ENCODE data around the gene BBS9. TPM values are rescaled to one million over a fixed set of nuclear protein-coding genes. Genes with fewer than 3 reads are reported as not detected.

BBS9 gene
- total and polyA plus RNA-seq, 4 donors, result 3.5 to 37.2 (median 14.2) TPM

DNA sequence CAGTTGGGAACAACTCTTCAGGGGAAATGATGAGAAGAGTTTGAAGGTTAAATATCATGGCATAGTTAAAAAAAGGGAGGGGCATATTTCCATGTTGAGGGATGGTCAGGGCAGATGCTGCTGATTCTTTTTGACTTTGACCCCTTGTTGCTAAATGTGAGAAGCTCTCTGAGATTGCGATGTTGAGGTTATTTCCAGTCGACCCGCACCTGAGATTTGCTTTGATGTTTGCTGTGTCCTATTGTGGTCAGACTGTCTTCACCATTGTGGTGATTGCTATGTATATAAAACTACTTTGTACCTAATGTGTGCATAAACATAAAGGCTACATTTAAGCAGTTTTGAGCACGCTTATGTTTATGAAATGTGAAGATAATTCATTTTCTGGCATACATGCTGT is 90.9 kb downstream of the BBS9 start:
- Histone ChIP-seq H3K27me3 (ENCODE audit: control insufficient read depth in 1 of 2, insufficient read depth in 2 of 2, low read length in 1 of 2) (no peaks in the 10 kb centered on the region), H3K9me3 (ENCODE audit: control insufficient read depth, low read length) (no peaks in the 10 kb centered on the region), H3K4me3 (ENCODE audit: low read length in 2 of 2) (no peak overlapping the region), H3K36me3 (ENCODE audit: control insufficient read depth in 1 of 2, insufficient read depth in 2 of 2, low read length in 1 of 2) (no peaks in the 10 kb centered on the region), H3K4me1 (ENCODE audit: control insufficient read depth in 1 of 2, insufficient read depth in 2 of 2, low read length in 2 of 2) (no peaks in the 10 kb centered on the region), H3K27ac (ENCODE audit: low read depth in 1 of 2, low read length in 2 of 2) (no peak overlapping the region)
- intact Hi-C loops (cut with DNase I), result no loop called here
- no peak for DNase-seq
- WGBS, 2 donors, result 92 to 95% methylated on average over 4 of the region's 4 CpGs
- no peak for ATAC-seq (ENCODE audit: low FRiP score)

DNA sequence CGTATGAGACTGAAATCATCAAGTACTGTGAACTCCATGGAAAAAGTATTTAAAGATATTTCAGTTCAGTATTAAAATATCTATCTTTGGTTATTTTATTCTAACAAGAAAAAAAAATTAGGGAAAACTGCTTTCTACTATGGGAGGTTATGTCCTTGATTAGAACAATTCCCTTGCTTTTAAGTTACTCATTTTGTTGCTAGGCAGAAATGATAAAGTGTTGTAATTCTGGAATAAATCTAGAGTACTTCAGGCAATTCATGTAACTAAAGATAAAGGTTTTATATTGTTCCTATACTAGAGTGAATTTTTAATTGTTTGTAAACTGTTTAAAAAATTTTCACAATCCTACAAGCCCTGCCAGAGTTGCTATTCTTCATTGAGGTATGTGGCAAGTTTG is 92.0 kb downstream of the BBS9 start:
- Histone ChIP-seq H3K4me1 (ENCODE audit: control insufficient read depth in 1 of 2, insufficient read depth in 2 of 2, low read length in 2 of 2) (no peaks in the 10 kb centered on the region), H3K36me3 (ENCODE audit: control insufficient read depth in 1 of 2, insufficient read depth in 2 of 2, low read length in 1 of 2) (no peaks in the 10 kb centered on the region), H3K27ac (ENCODE audit: low read depth in 1 of 2, low read length in 2 of 2) (no peak overlapping the region), H3K9me3 (ENCODE audit: control insufficient read depth, low read length) (no peaks in the 10 kb centered on the region), H3K27me3 (ENCODE audit: control insufficient read depth in 1 of 2, insufficient read depth in 2 of 2, low read length in 1 of 2) (no peaks in the 10 kb centered on the region), H3K4me3 (ENCODE audit: low read length in 2 of 2) (no peak overlapping the region)
- intact Hi-C loops (cut with DNase I), result no loop called here
- WGBS, 2 donors, result 94 to 100% methylated on average over 1 of the region's 1 CpG
- DNase-seq (no peak), ATAC-seq (ENCODE audit: low FRiP score) (no peak)

DNA sequence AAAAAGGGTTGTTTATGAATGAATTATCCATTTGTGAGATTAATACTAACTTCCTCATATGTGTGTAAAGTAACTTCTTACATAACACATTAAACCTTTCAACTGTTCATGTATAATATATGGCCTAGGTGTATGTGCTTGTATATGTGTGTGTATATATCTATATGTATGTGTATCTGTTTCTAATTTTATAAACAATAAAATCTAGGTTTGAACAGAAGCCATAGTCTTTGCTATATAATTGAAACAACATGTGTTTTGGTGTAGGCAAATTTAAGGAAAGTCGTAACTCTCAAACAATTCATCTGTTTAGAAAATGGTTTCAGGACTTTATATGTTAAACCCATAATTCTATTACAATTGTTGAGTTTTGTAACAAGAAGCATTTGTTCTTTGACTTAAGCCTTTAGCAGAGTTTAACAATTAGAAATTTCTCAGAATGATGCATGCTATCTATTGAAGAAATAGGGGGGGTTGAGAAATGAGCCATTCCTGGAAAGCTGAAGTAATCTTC is 103.3 kb downstream of the BBS9 start:
- intact Hi-C loops (cut with DNase I), result no loop called here
- ATAC-seq (ENCODE audit: low FRiP score) (no peak), DNase-seq (no peak)
- Histone ChIP-seq H3K36me3 (ENCODE audit: control insufficient read depth in 1 of 2, insufficient read depth in 2 of 2, low read length in 1 of 2) (no peaks in the 10 kb centered on the region), H3K4me1 (ENCODE audit: control insufficient read depth in 1 of 2, insufficient read depth in 2 of 2, low read length in 2 of 2) (no peaks in the 10 kb centered on the region), H3K4me3 (ENCODE audit: low read length in 2 of 2) (no peak overlapping the region), H3K27ac (ENCODE audit: low read depth in 1 of 2, low read length in 2 of 2) (no peak overlapping the region), H3K9me3 (ENCODE audit: control insufficient read depth, low read length) (no peaks in the 10 kb centered on the region), H3K27me3 (ENCODE audit: control insufficient read depth in 1 of 2, insufficient read depth in 2 of 2, low read length in 1 of 2) (no peaks in the 10 kb centered on the region)
- WGBS, 2 donors, result 94 to 99% methylated on average over 1 of the region's 1 CpG

DNA sequence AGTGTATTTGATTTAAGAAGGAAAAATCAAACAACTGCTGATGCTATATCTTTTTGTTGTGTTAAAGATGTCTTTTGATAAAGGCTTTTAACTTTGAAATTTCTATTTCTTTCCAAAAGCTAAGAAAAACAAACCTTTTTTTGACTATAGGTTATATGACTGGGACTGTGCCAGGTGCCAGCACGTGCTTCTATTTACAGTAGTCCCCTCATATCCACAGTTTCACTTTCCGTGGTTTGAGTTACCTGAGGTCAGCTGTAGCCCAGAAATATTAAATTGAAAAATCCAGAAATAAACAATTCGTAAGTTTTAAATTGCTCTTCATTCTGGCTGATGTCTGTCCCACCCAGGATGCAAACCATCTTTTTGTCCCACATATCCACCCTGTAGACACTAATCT is 104.3 kb downstream of the BBS9 start:
- 69 to 76% methylated on average over 3 of the region's 3 CpGs for WGBS, 2 donors
- H3K27ac ChIP-seq (ENCODE audit: low read depth in 1 of 2, low read length in 2 of 2), result no peak overlapping the region
- H3K36me3 ChIP-seq (ENCODE audit: control insufficient read depth in 1 of 2, insufficient read depth in 2 of 2, low read length in 1 of 2), result no peaks in the 10 kb centered on the region
- H3K4me1 ChIP-seq (ENCODE audit: control insufficient read depth in 1 of 2, insufficient read depth in 2 of 2, low read length in 2 of 2), result no peaks in the 10 kb centered on the region
- H3K9me3 ChIP-seq (ENCODE audit: control insufficient read depth, low read length), result no peaks in the 10 kb centered on the region
- no peak for ATAC-seq (ENCODE audit: low FRiP score)
- intact Hi-C loops (cut with DNase I), result no loop called here
- H3K27me3 ChIP-seq (ENCODE audit: control insufficient read depth in 1 of 2, insufficient read depth in 2 of 2, low read length in 1 of 2), result no peaks in the 10 kb centered on the region
- H3K4me3 ChIP-seq (ENCODE audit: low read length in 2 of 2), result no peak overlapping the region
- DNase-seq, result no peak

DNA sequence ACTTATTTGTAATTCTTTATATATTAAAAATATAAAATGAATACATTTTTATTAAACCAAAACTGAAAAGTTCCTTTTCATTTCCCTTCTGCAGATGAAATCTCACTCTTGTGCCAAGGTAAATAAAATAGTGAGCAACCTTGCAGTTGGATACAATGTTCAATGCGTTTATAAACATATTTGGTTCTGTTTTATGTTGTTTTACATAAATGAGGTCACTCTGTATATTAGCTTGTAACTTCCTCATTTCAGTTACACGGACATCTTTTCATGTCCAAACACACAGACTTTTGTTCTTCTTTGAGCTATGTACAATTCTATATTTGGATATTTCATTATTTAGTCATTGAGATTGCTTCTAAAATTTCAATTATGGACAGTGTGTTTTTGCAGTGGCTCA is 107.7 kb downstream of the BBS9 start:
- no peak for DNase-seq
- WGBS, 2 donors, result 67 to 68% methylated on average over 2 of the region's 2 CpGs
- no peaks in the 10 kb centered on the region for H3K27me3 ChIP-seq (ENCODE audit: control insufficient read depth in 1 of 2, insufficient read depth in 2 of 2, low read length in 1 of 2)
- intact Hi-C loops (cut with DNase I), result no loop called here
- H3K9me3 ChIP-seq (ENCODE audit: control insufficient read depth, low read length), result no peaks in the 10 kb centered on the region
- no peak for ATAC-seq (ENCODE audit: low FRiP score)
- H3K4me3 ChIP-seq (ENCODE audit: low read length in 2 of 2), result no peak overlapping the region
- H3K27ac ChIP-seq (ENCODE audit: low read depth in 1 of 2, low read length in 2 of 2), result no peak overlapping the region
- no peaks in the 10 kb centered on the region for H3K36me3 ChIP-seq (ENCODE audit: control insufficient read depth in 1 of 2, insufficient read depth in 2 of 2, low read length in 1 of 2)
- H3K4me1 ChIP-seq (ENCODE audit: control insufficient read depth in 1 of 2, insufficient read depth in 2 of 2, low read length in 2 of 2), result no peaks in the 10 kb centered on the region

DNA sequence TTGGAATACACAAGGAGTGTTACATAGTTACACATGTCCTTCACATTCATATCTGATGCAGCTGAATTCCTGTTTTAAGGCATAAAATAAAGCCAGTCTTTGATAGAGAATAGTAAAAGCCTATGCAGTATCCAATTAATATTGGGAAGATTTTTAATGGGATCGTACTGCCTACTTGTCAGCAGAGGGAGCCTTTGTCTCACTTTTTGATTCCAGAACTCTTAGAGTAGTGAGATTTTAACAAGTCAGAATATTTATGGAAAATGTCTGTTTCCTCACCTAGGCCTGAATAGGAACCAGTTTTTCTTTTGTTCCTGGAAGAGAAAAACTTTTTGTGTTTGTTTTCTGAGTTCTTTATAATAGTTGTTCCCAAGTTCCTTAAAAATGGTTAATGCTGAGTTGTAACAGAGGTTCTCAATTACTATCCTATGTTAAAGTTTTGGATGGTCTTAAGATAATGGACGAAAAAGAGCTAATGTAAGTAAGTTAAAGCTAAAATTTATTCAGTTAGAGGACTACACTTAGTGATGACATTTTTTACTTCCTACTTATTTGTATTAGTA is 114.0 kb downstream of the BBS9 start:
- Histone ChIP-seq H3K4me1 (ENCODE audit: control insufficient read depth in 1 of 2, insufficient read depth in 2 of 2, low read length in 2 of 2) (no peaks in the 10 kb centered on the region), H3K27ac (ENCODE audit: low read depth in 1 of 2, low read length in 2 of 2) (no peak overlapping the region), H3K27me3 (ENCODE audit: control insufficient read depth in 1 of 2, insufficient read depth in 2 of 2, low read length in 1 of 2) (no peaks in the 10 kb centered on the region), H3K4me3 (ENCODE audit: low read length in 2 of 2) (no peak overlapping the region), H3K9me3 (ENCODE audit: control insufficient read depth, low read length) (no peaks in the 10 kb centered on the region), H3K36me3 (ENCODE audit: control insufficient read depth in 1 of 2, insufficient read depth in 2 of 2, low read length in 1 of 2) (no peaks in the 10 kb centered on the region)
- intact Hi-C loops (cut with DNase I), result loop anchor here (5.0 to 10.0 kb wide), 2 partner anchors 501 to 689 kb away; no protein-coding TSS in a partner anchor
- no peak for ATAC-seq (ENCODE audit: low FRiP score)
- DNase-seq, result no peak
- WGBS, 2 donors, result 46 to 47% methylated on average over 2 of the region's 2 CpGs

DNA sequence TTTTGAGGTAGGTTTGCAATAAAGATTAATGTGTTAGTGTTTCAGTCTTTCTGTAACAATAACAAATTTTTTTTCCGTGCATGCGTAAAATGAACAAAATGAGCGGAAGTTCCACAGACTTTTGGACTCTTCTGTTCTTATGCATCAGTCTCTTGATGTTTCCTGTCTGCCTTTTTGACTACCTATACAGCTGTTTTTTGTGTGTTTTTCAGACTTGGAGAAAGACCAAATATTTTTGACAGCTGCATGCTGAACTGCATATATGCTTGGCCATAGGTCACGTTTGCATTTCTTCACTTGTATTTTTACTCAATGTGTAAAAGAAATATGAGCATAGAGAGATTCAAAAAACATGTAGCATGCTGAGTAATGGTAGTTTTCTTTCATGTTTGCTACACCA is 119.3 kb downstream of the BBS9 start:
- 98 to 100% methylated on average over 4 of the region's 4 CpGs for WGBS, 2 donors
- ATAC-seq (ENCODE audit: low FRiP score), result no peak
- H3K4me1 ChIP-seq (ENCODE audit: control insufficient read depth in 1 of 2, insufficient read depth in 2 of 2, low read length in 2 of 2), result peaks cover 0 to 6% of the 10 kb centered on the region in 2 donors
- no peaks in the 10 kb centered on the region for H3K9me3 ChIP-seq (ENCODE audit: control insufficient read depth, low read length)
- H3K36me3 ChIP-seq (ENCODE audit: control insufficient read depth in 1 of 2, insufficient read depth in 2 of 2, low read length in 1 of 2), result no peaks in the 10 kb centered on the region
- H3K27me3 ChIP-seq (ENCODE audit: control insufficient read depth in 1 of 2, insufficient read depth in 2 of 2, low read length in 1 of 2), result no peaks in the 10 kb centered on the region
- H3K4me3 ChIP-seq (ENCODE audit: low read length in 2 of 2), result no peak overlapping the region
- no peak for DNase-seq
- intact Hi-C loops (cut with DNase I), result loop anchor here (10.0 kb wide), 1 partner anchor 496 kb away; no protein-coding TSS in a partner anchor
- H3K27ac ChIP-seq (ENCODE audit: low read depth in 1 of 2, low read length in 2 of 2), result no peak overlapping the region

DNA sequence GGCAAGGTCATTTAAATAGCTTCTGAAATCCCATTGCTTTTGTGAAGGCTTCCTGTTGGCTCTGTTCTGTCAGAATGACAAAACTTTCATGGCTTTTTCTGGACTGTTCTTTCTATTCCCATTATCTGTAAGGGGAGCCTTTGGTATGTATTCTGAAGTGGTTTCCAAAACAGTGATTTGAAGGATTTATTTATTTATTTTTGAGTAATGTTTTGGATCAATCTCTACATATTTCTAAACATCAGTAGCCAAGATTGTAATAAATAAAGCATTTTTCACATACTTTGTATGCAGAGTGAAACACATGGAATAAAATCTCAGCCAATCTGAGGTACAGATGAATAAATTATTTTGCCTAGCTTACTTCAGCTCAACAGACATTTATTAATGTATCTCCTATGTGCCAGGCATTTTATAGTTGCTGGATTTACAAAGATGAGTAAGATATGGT is 121.1 kb downstream of the BBS9 start:
- peaks cover 0 to 6% of the 10 kb centered on the region in 2 donors for H3K4me1 ChIP-seq (ENCODE audit: control insufficient read depth in 1 of 2, insufficient read depth in 2 of 2, low read length in 2 of 2)
- no peak overlapping the region for H3K4me3 ChIP-seq (ENCODE audit: low read length in 2 of 2)
- no peak for ATAC-seq (ENCODE audit: low FRiP score)
- no peak overlapping the region for H3K27ac ChIP-seq (ENCODE audit: low read depth in 1 of 2, low read length in 2 of 2)
- H3K27me3 ChIP-seq (ENCODE audit: control insufficient read depth in 1 of 2, insufficient read depth in 2 of 2, low read length in 1 of 2), result no peaks in the 10 kb centered on the region
- intact Hi-C loops (cut with DNase I), result no loop called here
- no peak for DNase-seq
- no peaks in the 10 kb centered on the region for H3K36me3 ChIP-seq (ENCODE audit: control insufficient read depth in 1 of 2, insufficient read depth in 2 of 2, low read length in 1 of 2)
- no peaks in the 10 kb centered on the region for H3K9me3 ChIP-seq (ENCODE audit: control insufficient read depth, low read length)

DNA sequence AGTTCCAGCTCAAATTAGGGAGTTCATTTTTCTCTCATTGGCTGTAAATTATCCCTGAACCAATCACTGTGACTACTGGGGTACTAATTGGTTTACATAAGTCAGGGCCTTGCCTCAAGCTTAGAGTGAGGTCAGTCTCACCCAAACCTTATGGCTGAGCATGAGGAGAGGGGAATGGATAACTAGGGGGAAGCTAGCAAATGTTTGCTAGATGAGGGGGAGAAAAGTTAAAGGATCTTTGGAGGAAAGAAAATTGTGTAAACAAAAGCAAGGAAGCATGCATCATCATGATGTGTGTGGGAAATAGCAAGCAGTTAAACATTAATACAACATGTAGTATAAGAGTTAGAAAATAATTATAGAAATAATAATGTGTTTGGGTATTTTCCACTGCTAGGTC is 121.9 kb downstream of the BBS9 start:
- intact Hi-C loops (cut with DNase I), result no loop called here
- peaks cover 0 to 6% of the 10 kb centered on the region in 2 donors for H3K4me1 ChIP-seq (ENCODE audit: control insufficient read depth in 1 of 2, insufficient read depth in 2 of 2, low read length in 2 of 2)

More for the DNA sequence above, 121.9 kb downstream of the BBS9 start:
- Histone ChIP-seq H3K27me3 (ENCODE audit: control insufficient read depth in 1 of 2, insufficient read depth in 2 of 2, low read length in 1 of 2) (no peaks in the 10 kb centered on the region), H3K4me3 (ENCODE audit: low read length in 2 of 2) (no peak overlapping the region), H3K36me3 (ENCODE audit: control insufficient read depth in 1 of 2, insufficient read depth in 2 of 2, low read length in 1 of 2) (no peaks in the 10 kb centered on the region), H3K9me3 (ENCODE audit: control insufficient read depth, low read length) (no peaks in the 10 kb centered on the region), H3K27ac (ENCODE audit: low read depth in 1 of 2, low read length in 2 of 2) (no peak overlapping the region)
- no peak for DNase-seq
- no peak for ATAC-seq (ENCODE audit: low FRiP score)

Data from aorta (tissue), 5 donors.